CD4-positive, alpha-beta memory T cell (primary cell): ENCODE results near the gene NR1H3. TPM values are rescaled to one million over a fixed set of nuclear protein-coding genes. Genes with fewer than 3 reads are reported as not detected.

Experiments used
- CTCF ChIA-PET: fragments of 350-600 bp; sonication (Branson Sonifier 250); formaldehyde crosslinking; loops from one replicate; lab custom pipeline; 2021; ENCODE audit warnings: inconsistent platforms; ENCODE audit not compliant: partially characterized antibody; lab: Charles Lee
- POLR2A ChIA-PET: fragments of 350-600 bp; sonication (Branson Sonifier 250); formaldehyde crosslinking; loops from one replicate; lab custom pipeline; 2021; ENCODE audit not compliant: partially characterized antibody; lab: Charles Lee
- DNase-seq, 5 donors: peaks; one replicate each; pipeline versions ENCODE4 v3.0.0 to v3.0.0-alpha.2; 2020 to 2022; ENCODE audit warnings: mixed read lengths in 1 of 5
- H3K27ac ChIP-seq: one replicate; pipeline ENCODE4 v1.7.0; 2013; ENCODE audit warnings: low read depth, low read length
- H3K27me3 ChIP-seq: 2 replicates; pipeline ENCODE4 v1.7.0; 2013; ENCODE audit warnings: mild to moderate bottlenecking, low read length, moderate library complexity; ENCODE audit not compliant: insufficient read depth
- H3K36me3 ChIP-seq: 2 replicates; pipeline ENCODE4 v1.7.0; 2013; ENCODE audit warnings: mild to moderate bottlenecking, low read length, moderate library complexity; ENCODE audit not compliant: insufficient read depth
- H3K4me1 ChIP-seq: 2 replicates; pipeline ENCODE4 v1.7.0; 2013; ENCODE audit warnings: mild to moderate bottlenecking, low read length, moderate library complexity; ENCODE audit not compliant: insufficient read depth
- H3K4me3 ChIP-seq, 2 donors: one replicate each; pipeline ENCODE4 v1.7.0; 2013; ENCODE audit warnings: low read length in 2 of 2, mild to moderate bottlenecking in 1 of 2
- H3K9me3 ChIP-seq, 2 donors: one replicate each; pipeline ENCODE4 v1.7.0; 2013; ENCODE audit warnings: low read length in 2 of 2, control low read depth in 1 of 2; ENCODE audit not compliant: control insufficient read depth in 1 of 2
- H3K27ac Mint-ChIP-seq, 7 donors: one replicate each; pipeline ENCODE4 v1.8.0; 2020 to 2021; ENCODE audit warnings: mixed read lengths in 7 of 7, mild to moderate bottlenecking in 6 of 7, inconsistent platforms in 3 of 7, moderate library complexity in 3 of 7
- H3K27me3 Mint-ChIP-seq, 2 donors: one replicate each; pipeline ENCODE4 v1.8.0; 2020 to 2021; ENCODE audit warnings: mixed read lengths in 2 of 2
- H3K36me3 Mint-ChIP-seq, 2 donors: one replicate each; pipeline ENCODE4 v1.8.0; 2020 to 2021; ENCODE audit warnings: mixed read lengths in 2 of 2, inconsistent platforms in 1 of 2, mild to moderate bottlenecking in 1 of 2
- H3K4me1 Mint-ChIP-seq, 4 donors: one replicate each; pipeline ENCODE4 v1.8.0; 2020 to 2021; ENCODE audit warnings: mixed read lengths in 4 of 4, mild to moderate bottlenecking in 1 of 4
- H3K4me3 Mint-ChIP-seq, 8 donors: one replicate each; pipeline ENCODE4 v1.8.0; 2020 to 2021; ENCODE audit warnings: mixed read lengths in 8 of 8, mild to moderate bottlenecking in 7 of 8, moderate library complexity in 6 of 8, inconsistent platforms in 3 of 8
- H3K9me3 Mint-ChIP-seq, 8 donors: one replicate each; pipeline ENCODE4 v1.8.0; 2020 to 2021; ENCODE audit warnings: mixed read lengths in 8 of 8, mild to moderate bottlenecking in 5 of 8, inconsistent platforms in 3 of 8, moderate library complexity in 1 of 8
- intact Hi-C: fragments of 100-400 bp; cut with micrococcal nuclease; formaldehyde crosslinking; loops from one replicate; pipeline ENCODE4 v1.15.1; 2023
- polyA plus RNA-seq, 2 donors: library from polyadenylated mRNA; unstranded; fragments of 300-500 nt; fragmentation: Illumina TruSeq; gene quantifications; one replicate each; pipeline ENCODE4 v1.2.3, GENCODE V29; 2021
- total RNA-seq, 2 experiments: library from RNA; stranded (reverse); gene quantifications; one replicate each; pipeline ENCODE4 v1.2.3, GENCODE V29; 2021

Gene NR1H3
- total and polyA plus RNA-seq, 4 experiments from 2014 or later, result 3.3 to 20.0 (median 12.8) TPM

DNA sequence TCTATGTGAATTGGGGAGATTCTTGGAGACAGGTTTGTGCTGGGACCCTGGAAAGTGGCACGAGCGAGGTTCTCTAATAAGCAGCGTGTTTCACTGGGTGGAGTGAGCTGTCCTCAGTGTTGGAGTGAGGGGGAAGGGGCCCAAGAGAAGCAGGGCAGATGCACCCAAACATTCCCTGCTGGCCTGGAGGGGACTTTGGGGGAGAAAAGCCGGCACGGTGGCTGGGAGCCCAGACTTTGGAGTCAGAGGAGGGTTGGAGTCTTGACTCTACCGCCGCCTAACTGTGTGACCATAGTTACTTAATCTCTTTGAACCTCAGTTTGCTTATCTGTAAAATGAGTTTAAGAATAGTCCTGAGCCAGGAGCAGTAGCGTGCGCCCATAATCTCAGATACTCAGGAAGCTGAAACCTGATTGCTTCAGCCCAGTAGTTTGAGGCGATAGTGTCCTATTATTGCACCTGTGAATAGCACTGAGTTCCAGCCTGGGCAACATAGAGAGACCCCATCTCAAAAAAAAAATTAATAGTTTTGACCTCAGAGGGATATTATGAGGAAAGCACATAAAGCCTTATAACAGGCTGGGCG lies 614 bp downstream of the NR1H3 start:
- Mint-ChIP-seq H3K4me1 (peaks cover 0 to 5% (median 4%) of the 10 kb centered on the region in 4 donors), H3K4me3 (no peak overlapping the region), H3K27ac (peak overlapping the region in 3 of 7 donors; percentile 4 to 51 (median 19)), H3K27me3 (no peaks in the 10 kb centered on the region), H3K9me3 (no peaks in the 10 kb centered on the region), H3K36me3 (no peaks in the 10 kb centered on the region)
- H3K4me3 ChIP-seq, result no peak overlapping the region
- H3K9me3 ChIP-seq, result no peaks in the 10 kb centered on the region
- POLR2A ChIA-PET, result interaction anchor here (1.5 to 3.1 kb wide), 4 partner anchors 10 to 44 kb away, joined by 3 to 13 read pairs (median 8); partner anchors contain the start of genes ACP2 and DDB2
- no peak overlapping the region for H3K27ac ChIP-seq
- no peaks in the 10 kb centered on the region for H3K36me3 ChIP-seq
- no peak for DNase-seq
- no peaks in the 10 kb centered on the region for H3K27me3 ChIP-seq
- H3K4me1 ChIP-seq, result peaks cover 9% of the 10 kb centered on the region
- CTCF ChIA-PET, result interaction anchor here (1.3 to 3.8 kb wide), 10 partner anchors 10 to 106 kb away, joined by 3 to 28 read pairs (median 10); partner anchors contain the start of genes ACP2 and DDB2
- intact Hi-C loops, result no loop called here

DNA sequence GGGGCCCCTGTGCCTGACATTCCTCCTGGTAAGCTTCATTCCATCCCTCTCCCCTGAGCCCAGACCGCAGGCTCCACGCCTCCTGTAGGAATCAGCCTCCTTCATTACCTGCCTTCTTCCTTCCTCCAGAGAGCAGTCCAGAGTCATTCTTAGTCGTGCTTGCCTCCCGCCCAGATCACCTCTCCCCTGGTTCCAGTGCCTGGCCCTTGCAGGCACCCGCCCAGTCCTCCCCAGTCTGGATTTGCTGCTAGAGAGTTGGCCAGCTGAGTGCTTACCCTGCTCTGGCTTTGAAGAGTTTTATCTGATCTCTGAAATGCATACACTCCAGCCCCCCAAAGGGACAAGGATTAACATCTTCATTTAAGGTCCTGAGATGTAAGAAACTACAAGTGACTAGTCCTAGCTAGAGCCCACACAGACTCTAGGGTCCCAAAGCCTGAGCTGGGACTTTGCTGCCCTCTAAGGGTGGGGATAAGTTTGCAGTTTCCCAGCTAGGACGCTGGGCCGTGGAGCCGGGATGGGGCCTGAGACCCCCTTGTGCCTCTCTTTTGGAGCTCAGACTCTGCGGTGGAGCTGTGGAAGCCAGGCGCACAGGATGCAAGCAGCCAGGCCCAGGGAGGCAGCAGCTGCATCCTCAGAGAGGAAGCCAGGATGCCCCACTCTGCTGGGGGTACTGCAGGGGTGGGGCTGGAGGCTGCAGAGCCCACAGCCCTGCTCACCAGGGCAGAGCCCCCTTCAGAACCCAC lies 1.6 kb downstream of the NR1H3 start:
- no peak overlapping the region for H3K4me3 Mint-ChIP-seq
- peaks cover 9% of the 10 kb centered on the region for H3K4me1 ChIP-seq
- H3K27ac ChIP-seq, result no peak overlapping the region
- peak overlapping the region in 2 of 7 donors; percentile 19 to 37 for H3K27ac Mint-ChIP-seq
- POLR2A ChIA-PET, result interaction anchor here (0.7 to 3.1 kb wide), 6 partner anchors 9 to 81 kb away, joined by 3 to 13 read pairs (median 8); partner anchors contain the start of genes ACP2, DDB2 and MADD
- no peak overlapping the region for H3K4me3 ChIP-seq
- H3K36me3 Mint-ChIP-seq, result no peaks in the 10 kb centered on the region
- CTCF ChIA-PET, result interaction anchor here (0.8 to 3.8 kb wide), 19 partner anchors 11 to 115 kb away, joined by 3 to 28 read pairs (median 5); partner anchors contain the start of genes ACP2, DDB2 and PACSIN3
- H3K9me3 Mint-ChIP-seq, result no peaks in the 10 kb centered on the region
- no peaks in the 10 kb centered on the region for H3K27me3 Mint-ChIP-seq
- intact Hi-C loops, result loop anchor here (1.0 kb wide), 1 partner anchor 82 kb away; no protein-coding TSS in a partner anchor
- DNase-seq, result peak in 1 of 5 donors; percentile 26
- H3K27me3 ChIP-seq, result no peaks in the 10 kb centered on the region
- H3K4me1 Mint-ChIP-seq, result peaks cover 0 to 5% (median 4%) of the 10 kb centered on the region in 4 donors
- H3K9me3 ChIP-seq, result no peaks in the 10 kb centered on the region
- no peaks in the 10 kb centered on the region for H3K36me3 ChIP-seq

- POLR2A ChIA-PET, result interaction anchor here (1.5 to 2.4 kb wide), 3 partner anchors 8 to 46 kb away, joined by 7 to 11 read pairs (median 8); partner anchors contain the start of genes DDB2 and MADD
- no peak for DNase-seq
- H3K4me3 Mint-ChIP-seq, result no peak overlapping the region
- Histone ChIP-seq H3K9me3 (no peaks in the 10 kb centered on the region), H3K27ac (no peak overlapping the region), H3K4me3 (no peak overlapping the region), H3K27me3 (no peaks in the 10 kb centered on the region), H3K36me3 (no peaks in the 10 kb centered on the region), H3K4me1 (peaks cover 17% of the 10 kb centered on the region)
- peaks cover 2 to 9% (median 5%) of the 10 kb centered on the region in 4 donors for H3K4me1 Mint-ChIP-seq
- H3K27me3 Mint-ChIP-seq, result no peaks in the 10 kb centered on the region
- H3K36me3 Mint-ChIP-seq, result no peaks in the 10 kb centered on the region
- intact Hi-C loops, result loop anchor here (10.0 kb wide), 1 partner anchor 1416 kb away; the partner anchor contains the start of gene CRY2
- CTCF ChIA-PET, result interaction anchor here (0.8 to 3.8 kb wide), 11 partner anchors 11 to 108 kb away, joined by 3 to 28 read pairs (median 9); partner anchors contain the start of genes ACP2, DDB2 and PACSIN3
- no peak overlapping the region for H3K27ac Mint-ChIP-seq
- H3K9me3 Mint-ChIP-seq, result no peaks in the 10 kb centered on the region
Measured at GRCh38 chr11:47260366-47260765, 2.6 kb downstream of the NR1H3 start.

DNA sequence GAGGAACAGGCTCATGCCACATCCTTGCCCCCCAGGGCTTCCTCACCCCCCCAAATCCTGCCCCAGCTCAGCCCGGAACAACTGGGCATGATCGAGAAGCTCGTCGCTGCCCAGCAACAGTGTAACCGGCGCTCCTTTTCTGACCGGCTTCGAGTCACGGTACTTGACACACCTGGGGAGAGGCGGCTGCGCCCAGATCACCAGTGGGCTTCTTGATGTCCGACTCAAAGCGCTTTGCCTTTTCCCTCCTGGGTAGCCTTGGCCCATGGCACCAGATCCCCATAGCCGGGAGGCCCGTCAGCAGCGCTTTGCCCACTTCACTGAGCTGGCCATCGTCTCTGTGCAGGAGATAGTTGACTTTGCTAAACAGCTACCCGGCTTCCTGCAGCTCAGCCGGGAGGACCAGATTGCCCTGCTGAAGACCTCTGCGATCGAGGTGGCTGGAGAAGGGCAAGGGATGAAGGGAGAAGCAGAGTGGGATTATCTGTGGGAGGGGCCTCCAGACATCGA lies 3.5 kb downstream of the NR1H3 start:
- CTCF ChIA-PET, result interaction anchor here (2.1 to 3.1 kb wide), 2 partner anchors 10 to 74 kb away, joined by 9 to 14 read pairs; partner anchors contain the start of gene PACSIN3
- no peaks in the 10 kb centered on the region for H3K36me3 ChIP-seq
- Mint-ChIP-seq H3K27ac (no peak overlapping the region), H3K9me3 (no peaks in the 10 kb centered on the region), H3K36me3 (no peaks in the 10 kb centered on the region), H3K4me1 (peaks cover 2 to 11% (median 7%) of the 10 kb centered on the region in 4 donors), H3K27me3 (no peaks in the 10 kb centered on the region), H3K4me3 (no peak overlapping the region)
- H3K4me3 ChIP-seq, result no peak overlapping the region
- DNase-seq, result no peak
- intact Hi-C loops, result loop anchor here (10.0 kb wide), 1 partner anchor 1417 kb away; the partner anchor contains the start of gene CRY2
- POLR2A ChIA-PET, result interaction anchor here (1.3 kb wide), 1 partner anchor 19 kb away, joined by 3 read pairs; no protein-coding TSS in a partner anchor
- peaks cover 24% of the 10 kb centered on the region for H3K4me1 ChIP-seq
- H3K9me3 ChIP-seq, result no peaks in the 10 kb centered on the region
- H3K27ac ChIP-seq, result no peak overlapping the region
- no peaks in the 10 kb centered on the region for H3K27me3 ChIP-seq

GRCh38 chr11:47264119-47264518 lies 6.3 kb downstream of the NR1H3 start:
- H3K4me1 Mint-ChIP-seq, result peaks cover 15 to 29% (median 23%) of the 10 kb centered on the region in 4 donors
- peaks cover 0 to 3% of the 10 kb centered on the region in 2 donors for H3K36me3 Mint-ChIP-seq
- peak overlapping the region in 3 of 7 donors; percentile 25 to 80 (median 62) for H3K27ac Mint-ChIP-seq
- ChIA-PET CTCF (interaction anchor here (1.4 to 4.4 kb wide), 5 partner anchors 15 to 191 kb away, joined by 3 to 21 read pairs (median 7); partner anchors contain the start of genes ACP2, ARFGAP2 and DDB2), POLR2A (interaction anchor here (0.9 to 2.0 kb wide), 4 partner anchors 15 to 315 kb away, joined by 3 to 13 read pairs (median 4); partner anchors contain the start of genes ACP2, KBTBD4 and NDUFS3)
- H3K9me3 Mint-ChIP-seq, result no peaks in the 10 kb centered on the region
- intact Hi-C loops, result loop anchor here (10.0 kb wide), 1 partner anchor 1419 kb away; the partner anchor contains the start of gene CRY2
- peaks cover 36% of the 10 kb centered on the region for H3K4me1 ChIP-seq
- H3K27me3 ChIP-seq, result no peaks in the 10 kb centered on the region
- H3K4me3 Mint-ChIP-seq, result no peak overlapping the region
- no peaks in the 10 kb centered on the region for H3K9me3 ChIP-seq
- no peaks in the 10 kb centered on the region for H3K27me3 Mint-ChIP-seq
- no peak for DNase-seq
- no peak overlapping the region for H3K4me3 ChIP-seq
- H3K27ac ChIP-seq, result no peak overlapping the region
- no peaks in the 10 kb centered on the region for H3K36me3 ChIP-seq

GRCh38 chr11:47264521-47264920 lies 6.7 kb downstream of the NR1H3 start:
- ChIA-PET POLR2A (interaction anchor here (1.1 to 2.0 kb wide), 3 partner anchors 16 to 87 kb away, joined by 4 to 13 read pairs (median 9); partner anchors contain the start of genes ACP2 and DDB2), CTCF (interaction anchor here (1.4 to 4.4 kb wide), 5 partner anchors 16 to 190 kb away, joined by 3 to 21 read pairs (median 7); partner anchors contain the start of genes ACP2, ARFGAP2 and DDB2)
- H3K36me3 Mint-ChIP-seq, result peaks cover 0 to 5% of the 10 kb centered on the region in 2 donors
- no peak overlapping the region for H3K4me3 Mint-ChIP-seq
- peaks cover 31% of the 10 kb centered on the region for H3K4me1 ChIP-seq
- DNase-seq, result no peak
- no peaks in the 10 kb centered on the region for H3K36me3 ChIP-seq
- no peak overlapping the region for H3K4me3 ChIP-seq
- H3K27me3 Mint-ChIP-seq, result no peaks in the 10 kb centered on the region
- no peaks in the 10 kb centered on the region for H3K9me3 Mint-ChIP-seq
- H3K4me1 Mint-ChIP-seq, result peaks cover 15 to 27% (median 21%) of the 10 kb centered on the region in 4 donors
- H3K27ac ChIP-seq, result no peak overlapping the region
- H3K27me3 ChIP-seq, result no peaks in the 10 kb centered on the region
- H3K9me3 ChIP-seq, result no peaks in the 10 kb centered on the region
- H3K27ac Mint-ChIP-seq, result peak overlapping the region in 2 of 7 donors; percentile 62 to 80
- intact Hi-C loops, result loop anchor here (10.0 kb wide), 1 partner anchor 1420 kb away; the partner anchor contains the start of gene CRY2
